Measurements from ENCODE around the gene APC.

APC gene

GRCh38 chr5:112737463-112738190, at the start of gene APC:
TSS of gene APC (plus strand) at chr5:112737885. CDS start at chr5:112754891, 17,006 bp downstream.
- peak; percentile 93 for DNase-seq (ENCODE audit: low spot score)

DNA sequence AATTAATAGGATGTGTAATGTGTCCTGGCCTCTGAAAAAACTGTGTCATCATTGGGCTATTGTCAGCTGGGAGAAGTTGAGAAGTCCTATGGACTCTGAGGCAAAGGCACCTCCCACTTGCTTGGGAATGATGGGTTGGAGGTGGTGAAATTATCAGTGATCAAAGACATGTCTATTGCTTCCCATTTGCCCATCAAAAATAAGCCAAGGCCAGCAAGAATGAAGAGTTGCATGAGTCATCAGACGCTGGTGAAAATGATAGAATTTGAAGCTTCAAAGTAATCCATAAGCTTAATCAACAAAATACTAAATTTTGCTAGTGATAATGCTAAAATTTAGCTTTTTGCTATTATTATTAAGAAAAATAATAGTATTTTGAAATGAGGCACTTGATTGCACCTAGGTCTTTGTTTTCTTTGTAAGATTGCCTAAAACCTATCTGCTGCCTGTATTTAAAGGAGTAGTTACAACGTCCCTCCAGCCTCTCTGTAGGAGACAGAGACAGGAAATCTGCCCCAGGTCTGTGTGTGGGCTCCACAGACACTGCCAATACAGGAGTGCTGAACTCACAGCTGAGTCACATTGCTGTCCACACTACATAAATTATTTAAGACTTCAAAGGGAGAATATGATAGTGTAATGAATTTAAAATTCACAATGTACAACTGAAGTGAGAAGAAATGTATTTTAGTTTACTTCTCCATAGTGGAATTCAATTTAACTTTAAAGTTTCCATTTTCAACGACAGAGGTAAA, 48.4 kb upstream of the APC start:
- DNase-seq (ENCODE audit: low spot score), result no peak

DNA sequence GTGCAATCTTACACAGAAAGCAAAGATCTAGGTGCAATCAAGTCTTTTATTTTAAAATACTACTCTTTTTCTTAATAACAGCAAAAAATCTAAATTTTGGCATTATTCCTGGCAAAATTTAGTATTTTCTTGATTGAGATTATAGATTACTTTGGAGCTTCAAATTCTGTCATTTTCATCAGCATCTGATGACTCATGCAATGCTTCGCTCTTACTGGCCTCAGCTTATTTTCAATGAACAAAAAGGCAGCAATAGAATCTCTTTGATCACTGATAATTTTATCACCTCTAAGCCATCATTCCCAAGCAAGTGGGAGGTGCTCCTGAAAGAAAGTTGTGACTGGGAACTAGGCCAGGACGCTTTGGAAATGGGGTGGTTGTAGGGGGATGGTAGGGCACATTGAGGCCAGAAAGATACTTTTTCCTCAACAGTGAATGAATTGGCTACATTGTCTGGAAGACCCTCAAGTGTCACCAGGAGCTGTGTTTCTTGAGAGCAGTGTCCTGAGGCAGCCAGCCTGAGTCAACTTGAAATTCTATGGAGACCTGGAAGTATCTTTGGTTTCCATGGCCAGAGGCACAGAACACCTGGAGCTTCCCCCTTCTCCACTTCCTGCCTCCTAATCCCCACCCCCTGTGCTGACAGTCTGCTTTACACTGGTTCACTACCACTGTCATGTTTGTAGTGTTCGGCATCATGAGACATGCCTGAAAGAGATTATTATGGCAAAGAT, 46.9 kb upstream of the APC start:
- DNase-seq (ENCODE audit: low spot score), result no peak

DNA sequence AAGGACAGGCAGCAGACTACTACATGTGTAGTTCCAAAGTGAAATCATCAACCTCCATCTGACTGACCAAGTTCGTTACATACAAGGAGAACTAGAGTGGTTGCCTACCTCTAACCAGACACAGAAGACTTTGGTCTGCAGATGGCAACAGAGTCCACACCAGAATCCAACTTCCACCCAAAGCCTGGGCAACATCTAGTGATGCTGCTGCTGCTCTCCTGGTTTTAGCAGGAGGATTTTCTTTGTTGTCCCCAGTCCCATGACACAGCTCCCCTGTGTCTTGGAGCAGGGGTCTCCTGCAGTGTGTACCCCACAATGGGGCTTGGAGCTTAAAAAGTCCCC, 46.4 kb upstream of the APC start:
- no peak for DNase-seq (ENCODE audit: low spot score)

DNA sequence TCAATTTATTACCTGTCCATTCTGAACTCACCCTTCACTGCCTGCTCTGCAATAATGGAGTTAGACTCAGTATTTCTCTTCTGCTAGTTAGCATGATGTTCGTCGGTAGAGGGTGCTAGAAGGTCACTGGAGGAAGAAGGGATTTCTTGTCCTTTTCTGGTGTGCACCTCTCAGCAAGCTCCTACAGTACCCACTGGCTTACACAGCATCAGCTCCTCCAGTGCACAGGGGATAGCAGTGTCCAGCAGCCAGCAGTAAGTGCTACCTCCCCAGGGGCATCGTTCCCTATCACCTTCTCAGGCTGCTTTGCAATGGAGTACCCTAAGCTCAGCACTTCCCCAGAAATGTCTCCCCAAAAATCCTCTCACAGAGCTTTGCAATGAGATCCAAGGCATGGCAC, 45.9 kb upstream of the APC start:
- DNase-seq (ENCODE audit: low spot score), result no peak

GRCh38 chr5:112692472-112692871, 45.2 kb upstream of the APC start:
- DNase-seq (ENCODE audit: low spot score), result no peak

DNA sequence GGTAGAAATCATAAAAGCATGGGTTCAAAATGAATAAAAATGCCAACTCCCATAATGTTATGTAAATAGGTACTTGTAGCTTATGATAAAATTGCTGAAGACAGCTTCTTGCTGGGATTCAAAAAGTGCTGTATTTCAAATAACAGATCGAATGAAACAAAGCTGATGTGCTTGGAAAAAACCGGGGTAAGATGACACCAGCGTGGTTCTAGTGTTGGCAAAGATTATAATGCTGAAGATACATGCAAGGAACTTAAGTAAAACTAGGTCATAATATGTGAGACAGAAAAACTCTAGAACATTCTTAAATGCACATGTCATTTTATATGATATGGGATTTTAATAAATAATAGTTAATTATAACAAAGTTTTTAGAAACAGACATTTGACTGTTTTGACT, 44.4 kb upstream of the APC start:
- DNase-seq (ENCODE audit: low spot score), result no peak

DNA sequence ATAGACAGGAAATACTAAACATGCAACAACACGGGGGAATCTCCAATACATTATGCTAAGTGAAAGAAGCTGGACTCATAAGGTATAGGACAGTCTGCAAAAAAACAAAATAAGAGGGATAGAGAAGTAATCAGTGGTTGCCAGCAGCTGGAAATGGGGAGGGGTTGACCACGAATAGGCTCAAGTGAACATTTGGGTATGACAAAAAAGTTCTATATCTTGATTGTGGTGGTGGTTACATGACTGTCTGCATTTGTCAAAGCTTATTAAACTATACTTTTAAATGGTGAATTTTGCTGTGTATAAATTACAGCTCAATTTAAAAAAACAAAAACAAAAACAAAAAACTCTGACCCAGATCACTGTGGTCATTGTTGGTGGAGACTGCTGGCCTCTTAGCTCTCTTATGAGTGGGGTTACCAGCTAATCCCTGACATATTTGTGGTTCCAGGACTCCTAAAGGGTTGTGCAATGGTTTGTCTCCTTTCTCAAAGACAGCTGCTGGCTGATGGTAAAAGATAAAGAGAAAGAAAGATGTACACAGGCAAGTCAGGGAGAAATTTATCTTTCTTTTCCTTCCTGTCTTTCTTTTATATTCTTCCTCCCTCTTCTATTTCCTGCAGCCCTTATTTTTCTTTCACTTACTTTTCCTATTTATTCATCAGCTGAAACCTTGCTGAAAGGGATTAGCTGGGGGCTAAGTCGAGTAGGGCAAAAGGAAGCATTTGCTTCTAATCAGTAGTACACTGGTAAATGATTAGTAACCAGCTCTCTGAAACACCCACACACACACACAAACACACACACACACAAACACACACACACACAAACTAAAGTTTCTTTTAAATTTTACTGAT, 42.6 kb upstream of the APC start:
- DNase-seq (ENCODE audit: low spot score), result no peak

GRCh38 chr5:112696786-112697185, 40.9 kb upstream of the APC start:
- DNase-seq (ENCODE audit: low spot score), result no peak

GRCh38 chr5:112697322-112697721, 40.4 kb upstream of the APC start:
- no peak for DNase-seq (ENCODE audit: low spot score)

DNA sequence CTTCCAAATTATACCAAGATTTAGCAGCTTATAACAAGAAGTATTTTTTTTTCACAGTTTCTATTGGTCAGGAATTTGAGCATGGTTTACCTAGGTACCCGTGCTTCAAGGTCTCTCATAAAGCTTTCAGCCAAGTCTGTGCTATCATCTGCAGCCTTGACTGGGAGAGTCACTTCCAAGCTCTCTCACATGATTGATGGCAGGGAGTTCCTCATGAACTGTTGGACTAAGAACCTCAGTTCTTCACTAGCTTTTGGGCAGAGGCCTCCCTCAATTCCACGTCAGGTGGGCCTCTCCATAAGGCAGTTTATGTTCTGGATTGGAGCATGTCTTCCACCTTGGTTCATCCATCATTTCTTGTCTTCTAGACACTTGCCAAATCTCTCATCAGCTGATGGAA, 39.9 kb upstream of the APC start:
- DNase-seq (ENCODE audit: low spot score), result no peak

DNA sequence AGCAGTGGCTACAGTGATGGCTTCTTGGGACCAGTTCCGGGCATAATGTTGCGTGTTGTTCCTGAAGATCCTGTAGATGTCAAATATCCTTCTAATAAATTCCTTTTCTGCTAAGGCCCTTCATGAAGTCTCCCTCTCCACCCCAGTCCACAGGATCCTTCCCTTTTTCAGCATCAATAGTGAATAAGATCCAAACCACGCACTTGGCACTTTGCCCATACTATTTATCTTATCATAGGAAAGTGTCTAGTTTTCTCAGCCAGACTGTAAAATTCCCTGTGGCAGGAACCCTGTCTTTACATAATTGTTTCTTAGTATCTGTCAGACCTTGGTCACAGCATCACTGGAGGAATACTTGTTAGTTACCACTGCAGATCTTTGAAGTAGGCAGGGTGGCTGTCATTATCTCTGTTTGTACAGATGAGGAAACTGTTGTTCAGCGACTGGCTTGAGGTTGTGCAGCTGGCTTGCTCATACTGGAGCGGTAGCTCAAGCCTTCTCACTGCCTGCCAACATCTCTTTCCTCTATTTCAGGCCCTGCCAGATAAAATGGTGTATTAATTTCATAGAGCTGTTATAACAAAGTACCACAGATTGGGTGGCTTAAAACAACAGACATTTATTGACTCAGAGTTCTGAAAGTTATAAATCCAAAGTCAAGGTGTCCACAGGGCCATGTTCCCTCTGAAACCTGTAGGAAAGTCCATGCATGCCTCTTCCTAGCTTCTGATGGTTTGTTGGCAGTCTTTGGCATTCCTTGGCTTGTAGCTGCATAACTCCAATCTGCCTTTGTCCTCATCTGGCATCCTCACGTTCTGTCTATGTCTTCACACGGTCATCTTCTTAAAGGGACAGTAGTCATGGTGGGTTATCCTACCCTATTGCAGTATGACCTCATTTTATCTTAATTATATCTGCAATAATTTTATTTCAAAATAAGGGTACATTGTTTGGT, 33.5 kb upstream of the APC start:
- DNase-seq (ENCODE audit: low spot score), result no peak

DNA sequence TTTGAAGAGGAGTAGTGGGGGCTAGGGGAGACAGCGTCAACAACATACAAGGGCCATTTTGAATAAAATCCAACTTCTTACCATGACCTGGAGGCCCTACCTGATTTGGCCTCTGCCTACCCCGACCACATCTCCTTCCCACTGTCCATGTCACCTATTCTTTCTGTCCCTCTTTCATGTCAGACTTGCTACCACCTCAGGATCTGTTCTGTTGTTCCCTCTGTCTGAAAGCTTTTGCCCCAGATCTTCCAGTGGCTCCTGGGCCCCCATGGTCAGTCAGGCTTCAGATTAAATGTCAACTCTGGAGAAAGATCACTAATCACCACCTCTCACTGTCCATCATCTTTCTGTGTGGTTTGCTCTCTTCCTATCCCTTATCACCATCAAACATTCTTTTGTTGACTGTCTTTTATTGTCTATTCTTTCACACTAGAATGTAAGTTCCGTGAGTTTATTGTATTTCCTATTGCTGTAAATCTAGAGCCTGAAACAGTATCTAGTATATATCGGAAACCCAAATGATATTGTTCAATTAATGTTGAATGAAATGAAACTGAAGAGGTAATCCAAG, 31.2 kb upstream of the APC start:
- no peak for DNase-seq (ENCODE audit: low spot score)

DNA sequence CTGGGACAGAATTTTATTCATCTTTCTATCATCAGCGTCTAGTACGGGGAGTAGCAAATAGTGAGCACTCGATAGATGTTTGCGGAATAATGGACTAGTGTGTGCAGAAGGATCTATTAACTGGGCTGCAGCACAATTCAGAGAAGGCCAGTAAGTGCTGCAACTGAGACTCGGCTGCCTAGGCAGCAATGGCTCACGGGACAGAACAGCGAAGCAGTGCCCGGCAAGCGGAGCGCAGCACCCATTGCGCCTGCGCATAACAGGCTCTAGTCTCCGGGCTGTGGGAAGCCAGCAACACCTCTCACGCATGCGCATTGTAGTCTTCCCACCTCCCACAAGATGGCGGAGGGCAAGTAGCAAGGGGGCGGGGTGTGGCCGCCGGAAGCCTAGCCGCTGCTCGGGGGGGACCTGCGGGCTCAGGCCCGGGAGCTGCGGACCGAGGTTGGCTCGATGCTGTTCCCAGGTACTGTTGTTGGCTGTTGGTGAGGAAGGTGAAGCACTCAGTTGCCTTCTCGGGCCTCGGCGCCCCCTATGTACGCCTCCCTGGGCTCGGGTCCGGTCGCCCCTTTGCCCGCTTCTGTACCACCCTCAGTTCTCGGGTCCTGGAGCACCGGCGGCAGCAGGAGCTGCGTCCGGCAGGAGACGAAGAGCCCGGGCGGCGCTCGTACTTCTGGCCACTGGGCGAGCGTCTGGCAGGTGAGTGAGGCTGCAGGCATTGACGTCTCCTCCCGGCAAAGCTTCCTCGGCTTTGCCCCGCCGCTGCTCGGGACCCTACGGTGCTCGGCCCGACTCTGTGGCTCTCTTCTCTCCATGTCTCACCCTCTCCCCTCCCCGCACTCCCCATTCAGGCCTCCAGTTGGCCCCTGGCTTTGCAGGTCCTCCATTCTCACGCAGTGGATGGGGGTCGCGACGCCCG, 30.2 kb upstream of the APC start:
- DNase-seq (ENCODE audit: low spot score), result peak; percentile 97

- no peak for DNase-seq (ENCODE audit: low spot score)
These were observed 29.5 kb upstream of the APC start for GRCh38 chr5:112708103-112708622.

GRCh38 chr5:112709416-112709815, 28.3 kb upstream of the APC start:
- no peak for DNase-seq (ENCODE audit: low spot score)

GRCh38 chr5:112710896-112711295, 26.8 kb upstream of the APC start:
- no peak for DNase-seq (ENCODE audit: low spot score)

DNA sequence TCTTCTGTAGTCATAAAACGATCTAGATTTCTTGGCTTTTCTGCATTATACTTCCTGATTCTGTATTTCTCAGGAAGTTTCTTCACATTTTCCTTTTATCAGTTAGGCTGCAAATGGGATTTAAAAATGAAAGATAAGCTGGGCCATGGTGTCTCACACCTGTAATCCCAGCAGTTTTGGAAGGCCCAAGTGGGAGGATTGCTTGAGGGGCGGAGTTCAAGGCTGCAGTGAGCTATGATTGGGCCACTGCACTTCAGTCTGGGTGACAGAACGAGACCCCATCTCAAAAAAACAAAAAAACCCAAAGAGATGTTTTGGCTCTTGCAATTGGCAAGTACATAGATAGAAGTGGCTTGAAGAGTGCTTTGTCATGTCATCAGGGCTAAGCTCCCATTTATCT, 26.2 kb upstream of the APC start:
- DNase-seq (ENCODE audit: low spot score), result no peak

DNA sequence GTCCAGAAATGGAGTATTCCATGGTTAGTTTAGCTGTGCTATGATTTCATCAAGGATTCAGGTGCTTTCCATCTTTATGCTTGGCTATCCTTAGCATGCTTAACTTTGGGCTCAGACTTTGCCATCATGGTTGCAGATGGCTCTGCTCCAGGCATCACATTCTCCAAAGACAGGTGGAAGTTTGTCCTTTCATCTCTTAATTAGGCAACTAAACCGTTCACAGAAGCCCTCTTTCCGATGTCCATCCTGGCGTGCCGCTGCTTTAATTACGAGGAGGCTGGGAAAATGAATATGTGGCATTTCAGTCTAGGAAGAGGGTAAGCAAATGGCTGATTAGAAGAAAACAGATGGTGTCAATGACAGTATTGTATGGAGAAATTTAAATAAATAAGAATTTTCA, 24.5 kb upstream of the APC start:
- no peak for DNase-seq (ENCODE audit: low spot score)

Measured in ecto neural progenitor cell (in vitro differentiated cells).